ENCODE measurements around the gene OSBP2. TPM values are rescaled to one million over a fixed set of nuclear protein-coding genes. Genes with fewer than 3 reads are reported as not detected.

Gene OSBP2
- polyA plus RNA-seq, 2 of the 4 experiments (the other 2 are of a cell fraction): 2.7 to 6.0 TPM

DNA sequence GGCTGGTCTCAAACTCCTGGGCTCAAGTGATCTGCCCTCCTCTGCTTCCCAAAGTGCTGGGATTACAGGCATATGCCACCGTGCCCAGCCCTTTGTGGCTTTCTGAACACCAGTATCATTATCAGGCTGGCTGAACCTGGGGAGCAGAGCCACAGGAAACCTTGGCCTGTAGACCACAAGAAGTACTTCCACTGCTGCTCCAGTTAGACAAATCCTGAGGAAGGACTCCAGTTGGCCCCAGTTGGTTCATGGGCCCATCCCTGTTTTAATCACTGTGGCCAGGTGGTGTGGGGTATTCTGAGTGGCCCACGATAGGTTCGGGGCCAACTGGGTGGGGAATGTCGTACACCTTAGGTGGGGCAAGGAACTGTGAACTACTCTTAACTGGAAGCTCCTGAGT lies 21.5 kb upstream of the OSBP2 start:
- H3K4me3 ChIP-seq: no peak overlapping the region
- FAIRE-seq (no peak), ATAC-seq (no peak), DNase-seq (ENCODE audit: low read depth in 1 of 2, low spot score in 1 of 2) (no peak)
- 88% methylated on average over 4 of the region's 4 CpGs for WGBS (ENCODE audit: missing lambda C conversion rate)
- H3K4me2 ChIP-seq: no peak overlapping the region
- H3K27ac ChIP-seq: no peak overlapping the region
- CTCF ChIA-PET: interaction anchor here (2.0 kb wide), 1 partner anchor 82 kb away, joined by 5 read pairs; no protein-coding TSS in a partner anchor
- H3K4me1 ChIP-seq: peaks cover 3% of the 10 kb centered on the region; the same call in 1 of the 3 replicates
- no peak for TF ChIP-seq RNF2 (IDR thresholded peaks at IDR 0.05; ENCODE audit: borderline replicate concordance, low read depth)
- no peak for TF ChIP-seq SREBF2 (IDR thresholded peaks at IDR 0.05)
- POLR2A ChIA-PET: no interaction called here
- no peaks in the 10 kb centered on the region for H3K9me3 ChIP-seq

GRCh38 chr22:30674482-30674881 lies 20.2 kb upstream of the OSBP2 start:
- POLR2A ChIA-PET: no interaction called here

GRCh38 chr22:30675436-30675835 lies 19.2 kb upstream of the OSBP2 start:
- H3K9me3 ChIP-seq: no peaks in the 10 kb centered on the region
- WGBS (ENCODE audit: missing lambda C conversion rate): 85% methylated on average over 9 of the region's 9 CpGs
- FAIRE-seq (no peak), ATAC-seq (no peak), DNase-seq (ENCODE audit: low read depth in 1 of 2, low spot score in 1 of 2) (no peak)
- no peak overlapping the region for H3K27ac ChIP-seq
- H3K4me3 ChIP-seq: no peak overlapping the region
- CTCF ChIA-PET: interaction anchor here (0.5 kb wide), 1 partner anchor 219 kb away, joined by 3 read pairs; no protein-coding TSS in a partner anchor
- H3K4me1 ChIP-seq: no peaks in the 10 kb centered on the region
- no peak overlapping the region for H3K4me2 ChIP-seq
- TF ChIP-seq SMC3 (IDR thresholded peaks at IDR 0.05) (no peak), HOXB13 (CRISPR knock-in tag; IDR thresholded peaks at IDR 0.05; ENCODE audit: low read depth) (no peak), MAFK (IDR thresholded peaks at IDR 0.05; ENCODE audit: partially characterized antibody) (no peak), FOSL2 (IDR thresholded peaks at IDR 0.05) (no peak), FOSL2 (CRISPR knock-in tag; IDR thresholded peaks at IDR 0.05) (no peak), NR3C1 (IDR thresholded peaks at IDR 0.05) (no peak), POLR2A (IDR thresholded peaks at IDR 0.05; ENCODE audit: low read length) (no peak), FOSB (CRISPR knock-in tag; IDR thresholded peaks at IDR 0.05) (no peak), ESRRA (IDR thresholded peaks at IDR 0.05; ENCODE audit: borderline replicate concordance, low read length) (no peak), FOXS1 (CRISPR knock-in tag; IDR thresholded peaks at IDR 0.05) (no peak), HOXB5 (CRISPR knock-in tag; IDR thresholded peaks at IDR 0.05) (no peak), SREBF2 (IDR thresholded peaks at IDR 0.05) (no peak), RARB (CRISPR knock-in tag; IDR thresholded peaks at IDR 0.05) (no peak), RCOR1 (IDR thresholded peaks at IDR 0.05; ENCODE audit: low read depth, low read length) (no peak), CEBPB (IDR thresholded peaks at IDR 0.05) (no peak), MYC (IDR thresholded peaks at IDR 0.05; ENCODE audit: borderline replicate concordance, low read length) (no peak), NFE2L2 (conservative IDR thresholded peaks at IDR 0.05; ENCODE audit: low read length) (no peak)
- TF ChIP-seq, protein P1, sequence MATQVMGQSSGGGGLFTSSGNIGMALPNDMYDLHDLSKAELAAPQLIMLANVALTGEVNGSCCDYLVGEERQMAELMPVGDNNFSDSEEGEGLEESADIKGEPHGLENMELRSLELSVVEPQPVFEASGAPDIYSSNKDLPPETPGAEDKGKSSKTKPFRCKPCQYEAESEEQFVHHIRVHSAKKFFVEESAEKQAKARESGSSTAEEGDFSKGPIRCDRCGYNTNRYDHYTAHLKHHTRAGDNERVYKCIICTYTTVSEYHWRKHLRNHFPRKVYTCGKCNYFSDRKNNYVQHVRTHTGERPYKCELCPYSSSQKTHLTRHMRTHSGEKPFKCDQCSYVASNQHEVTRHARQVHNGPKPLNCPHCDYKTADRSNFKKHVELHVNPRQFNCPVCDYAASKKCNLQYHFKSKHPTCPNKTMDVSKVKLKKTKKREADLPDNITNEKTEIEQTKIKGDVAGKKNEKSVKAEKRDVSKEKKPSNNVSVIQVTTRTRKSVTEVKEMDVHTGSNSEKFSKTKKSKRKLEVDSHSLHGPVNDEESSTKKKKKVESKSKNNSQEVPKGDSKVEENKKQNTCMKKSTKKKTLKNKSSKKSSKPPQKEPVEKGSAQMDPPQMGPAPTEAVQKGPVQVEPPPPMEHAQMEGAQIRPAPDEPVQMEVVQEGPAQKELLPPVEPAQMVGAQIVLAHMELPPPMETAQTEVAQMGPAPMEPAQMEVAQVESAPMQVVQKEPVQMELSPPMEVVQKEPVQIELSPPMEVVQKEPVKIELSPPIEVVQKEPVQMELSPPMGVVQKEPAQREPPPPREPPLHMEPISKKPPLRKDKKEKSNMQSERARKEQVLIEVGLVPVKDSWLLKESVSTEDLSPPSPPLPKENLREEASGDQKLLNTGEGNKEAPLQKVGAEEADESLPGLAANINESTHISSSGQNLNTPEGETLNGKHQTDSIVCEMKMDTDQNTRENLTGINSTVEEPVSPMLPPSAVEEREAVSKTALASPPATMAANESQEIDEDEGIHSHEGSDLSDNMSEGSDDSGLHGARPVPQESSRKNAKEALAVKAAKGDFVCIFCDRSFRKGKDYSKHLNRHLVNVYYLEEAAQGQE (IDR thresholded peaks at IDR 0.05): no peak
- POLR2A ChIA-PET: no interaction called here

More at GRCh38 chr22:30674482-30674881, 20.2 kb upstream of the OSBP2 start:
- no peak overlapping the region for H3K27ac ChIP-seq
- H3K4me2 ChIP-seq: no peak overlapping the region
- H3K4me1 ChIP-seq: no peaks in the 10 kb centered on the region
- DNase-seq (ENCODE audit: low read depth in 1 of 2, low spot score in 1 of 2) (no peak), FAIRE-seq (no peak), ATAC-seq (no peak)
- 88% methylated on average over 6 of the region's 6 CpGs for WGBS (ENCODE audit: missing lambda C conversion rate)
- CTCF ChIA-PET: interaction anchor here (2.0 kb wide), 1 partner anchor 81 kb away, joined by 5 read pairs; no protein-coding TSS in a partner anchor
- no peaks in the 10 kb centered on the region for H3K9me3 ChIP-seq
- TF ChIP-seq ZFP36 (IDR thresholded peaks at IDR 0.05; ENCODE audit: borderline replicate concordance, partially characterized antibody) (no peak), KDM5A (IDR thresholded peaks at IDR 0.05) (no peak), TFCP2L1 (CRISPR knock-in tag; IDR thresholded peaks at IDR 0.05) (no peak), SREBF2 (IDR thresholded peaks at IDR 0.05) (no peak), ELK1 (IDR thresholded peaks at IDR 0.05; ENCODE audit: low read depth, low read length) (no peak), HOXA7 (CRISPR knock-in tag; IDR thresholded peaks at IDR 0.05) (no peak), HES2 (IDR thresholded peaks at IDR 0.05) (no peak), CEBPB (IDR thresholded peaks at IDR 0.05) (no peak), MAFK (IDR thresholded peaks at IDR 0.05; ENCODE audit: partially characterized antibody) (no peak)
- TF ChIP-seq, protein P2, sequence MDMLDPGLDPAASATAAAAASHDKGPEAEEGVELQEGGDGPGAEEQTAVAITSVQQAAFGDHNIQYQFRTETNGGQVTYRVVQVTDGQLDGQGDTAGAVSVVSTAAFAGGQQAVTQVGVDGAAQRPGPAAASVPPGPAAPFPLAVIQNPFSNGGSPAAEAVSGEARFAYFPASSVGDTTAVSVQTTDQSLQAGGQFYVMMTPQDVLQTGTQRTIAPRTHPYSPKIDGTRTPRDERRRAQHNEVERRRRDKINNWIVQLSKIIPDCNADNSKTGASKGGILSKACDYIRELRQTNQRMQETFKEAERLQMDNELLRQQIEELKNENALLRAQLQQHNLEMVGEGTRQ (IDR thresholded peaks at IDR 0.05): no peak
- TF ChIP-seq, protein P3, sequence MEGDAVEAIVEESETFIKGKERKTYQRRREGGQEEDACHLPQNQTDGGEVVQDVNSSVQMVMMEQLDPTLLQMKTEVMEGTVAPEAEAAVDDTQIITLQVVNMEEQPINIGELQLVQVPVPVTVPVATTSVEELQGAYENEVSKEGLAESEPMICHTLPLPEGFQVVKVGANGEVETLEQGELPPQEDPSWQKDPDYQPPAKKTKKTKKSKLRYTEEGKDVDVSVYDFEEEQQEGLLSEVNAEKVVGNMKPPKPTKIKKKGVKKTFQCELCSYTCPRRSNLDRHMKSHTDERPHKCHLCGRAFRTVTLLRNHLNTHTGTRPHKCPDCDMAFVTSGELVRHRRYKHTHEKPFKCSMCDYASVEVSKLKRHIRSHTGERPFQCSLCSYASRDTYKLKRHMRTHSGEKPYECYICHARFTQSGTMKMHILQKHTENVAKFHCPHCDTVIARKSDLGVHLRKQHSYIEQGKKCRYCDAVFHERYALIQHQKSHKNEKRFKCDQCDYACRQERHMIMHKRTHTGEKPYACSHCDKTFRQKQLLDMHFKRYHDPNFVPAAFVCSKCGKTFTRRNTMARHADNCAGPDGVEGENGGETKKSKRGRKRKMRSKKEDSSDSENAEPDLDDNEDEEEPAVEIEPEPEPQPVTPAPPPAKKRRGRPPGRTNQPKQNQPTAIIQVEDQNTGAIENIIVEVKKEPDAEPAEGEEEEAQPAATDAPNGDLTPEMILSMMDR (IDR thresholded peaks at IDR 0.05): no peak
- no peak overlapping the region for H3K4me3 ChIP-seq

Measured in A549 (cell line).